ENCODE data around the gene MAB21L3. TPM values are rescaled to one million over a fixed set of nuclear protein-coding genes. Genes with fewer than 3 reads are reported as not detected.
A peak's percentile ranks its signal among the peaks of the same experiment; 100 is the strongest.

MAB21L3 gene
- total RNA-seq, 1 donor from 2014 or later, result 0.46 TPM

GRCh38 chr1:116118471-116118870 is 7.3 kb downstream of the MAB21L3 start:
- ATAC-seq, result peak; percentile 25
- TF ChIP-seq CTCF (IDR thresholded peaks at IDR 0.05), result no peak
- no peaks in the 10 kb centered on the region for H3K36me3 ChIP-seq
- no peak for DNase-seq
- H3K4me1 ChIP-seq, result peaks cover 12% of the 10 kb centered on the region
- intact Hi-C loops (cut with DNase I), result no loop called here
- H3K27me3 ChIP-seq, result no peaks in the 10 kb centered on the region
- H3K27ac ChIP-seq, result no peak overlapping the region
- H3K4me3 ChIP-seq, result no peak overlapping the region
- H3K9me3 ChIP-seq, result no peaks in the 10 kb centered on the region

GRCh38 chr1:116119876-116120275 is 8.7 kb downstream of the MAB21L3 start:
- H3K4me3 ChIP-seq, result no peak overlapping the region
- H3K4me1 ChIP-seq, result peaks cover 12% of the 10 kb centered on the region
- DNase-seq, result no peak
- intact Hi-C loops (cut with DNase I), result no loop called here
- TF ChIP-seq CTCF (IDR thresholded peaks at IDR 0.05), result no peak
- ATAC-seq, result no peak
- no peaks in the 10 kb centered on the region for H3K27me3 ChIP-seq
- no peaks in the 10 kb centered on the region for H3K36me3 ChIP-seq
- H3K9me3 ChIP-seq, result no peaks in the 10 kb centered on the region
- no peak overlapping the region for H3K27ac ChIP-seq

- H3K36me3 ChIP-seq, result no peaks in the 10 kb centered on the region
- ATAC-seq (peak; percentile 91), DNase-seq (peak; percentile 71)
- H3K27ac ChIP-seq, result no peak overlapping the region
- no peak overlapping the region for H3K4me3 ChIP-seq
- H3K4me1 ChIP-seq, result peaks cover 12% of the 10 kb centered on the region
- no peaks in the 10 kb centered on the region for H3K27me3 ChIP-seq
- intact Hi-C loops (cut with DNase I), result no loop called here
- H3K9me3 ChIP-seq, result no peaks in the 10 kb centered on the region
- TF ChIP-seq CTCF (IDR thresholded peaks at IDR 0.05), result no peak
Measured at GRCh38 chr1:116122955-116123757, 12.0 kb downstream of the MAB21L3 start.

- intact Hi-C loops (cut with DNase I), result no loop called here
- no peak for DNase-seq
- no peaks in the 10 kb centered on the region for H3K9me3 ChIP-seq
- no peak for TF ChIP-seq CTCF (IDR thresholded peaks at IDR 0.05)
- H3K4me3 ChIP-seq, result no peak overlapping the region
- H3K27me3 ChIP-seq, result no peaks in the 10 kb centered on the region
- peaks cover 12% of the 10 kb centered on the region for H3K4me1 ChIP-seq
- no peak overlapping the region for H3K27ac ChIP-seq
- H3K36me3 ChIP-seq, result no peaks in the 10 kb centered on the region
- ATAC-seq, result no peak
Measured at GRCh38 chr1:116123837-116124533, 12.8 kb downstream of the MAB21L3 start.

GRCh38 chr1:116125758-116126157 is 14.6 kb downstream of the MAB21L3 start:
- DNase-seq (no peak), ATAC-seq (no peak)
- no peak overlapping the region for H3K27ac ChIP-seq
- intact Hi-C loops (cut with DNase I), result no loop called here
- H3K4me3 ChIP-seq, result no peak overlapping the region
- H3K36me3 ChIP-seq, result no peaks in the 10 kb centered on the region
- no peaks in the 10 kb centered on the region for H3K27me3 ChIP-seq
- no peak for TF ChIP-seq CTCF (IDR thresholded peaks at IDR 0.05)
- H3K9me3 ChIP-seq, result no peaks in the 10 kb centered on the region
- peaks cover 12% of the 10 kb centered on the region for H3K4me1 ChIP-seq
